HG02763 (cell line): ENCODE data around the gene RERE.
"Not testable (repeated sequence)": the region's sequence is repeated elsewhere in the genome, so short reads cannot be mapped to it uniquely, and the experiment has no call there.

Experiments used
- ATAC-seq: cut with Tn5 transposase; IDR thresholded peaks from one replicate; pipeline ENCODE4 v1.9.1; 2021; ENCODE audit warnings: mild to moderate bottlenecking, moderate library complexity; ENCODE audit not compliant: unreplicated experiment

Gene RERE

GRCh38 chr1:8809342-8809736 is 8.1 kb downstream of the RERE start:
- no peak for ATAC-seq

DNA sequence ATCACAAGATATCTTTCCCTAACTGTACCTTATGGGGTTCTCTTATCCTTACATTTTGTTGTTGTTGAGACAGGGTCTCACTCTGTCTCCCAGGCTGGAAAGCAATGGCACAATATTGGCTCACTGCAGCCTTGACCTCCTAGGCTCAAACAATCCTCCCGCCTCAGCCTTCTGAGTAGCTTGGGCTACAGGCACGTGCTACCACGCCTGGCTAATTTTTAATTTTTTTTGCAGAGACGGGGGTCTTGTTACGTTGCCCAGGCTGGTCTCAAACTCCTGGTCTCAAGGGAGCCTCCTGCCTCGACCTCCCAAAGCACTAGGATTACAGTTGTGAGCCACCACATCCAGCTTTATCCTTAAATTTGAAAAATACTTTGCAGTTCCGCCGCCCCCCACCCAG is 10.4 kb downstream of the RERE start:
- no peak for ATAC-seq

DNA sequence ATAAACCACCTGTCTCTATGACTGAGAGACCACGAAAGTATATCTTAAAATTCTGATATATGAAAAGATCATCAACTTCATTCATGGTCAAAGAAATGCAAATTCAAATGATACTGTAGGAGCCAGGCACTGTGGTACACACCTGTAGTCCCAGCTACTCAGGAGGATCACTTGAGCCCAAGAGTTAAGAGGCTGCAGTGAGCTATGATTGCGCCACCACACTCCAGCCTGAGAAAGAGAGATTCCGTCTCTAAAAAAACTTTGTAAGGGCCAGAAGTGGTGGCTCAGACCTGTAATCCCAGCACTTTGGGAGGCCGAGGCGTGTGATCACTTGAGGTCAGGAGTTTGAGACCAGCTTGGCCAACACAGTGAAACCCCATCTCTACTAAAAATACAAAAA is 17.0 kb downstream of the RERE start:
- ATAC-seq: no peak

- no peak for ATAC-seq
Measured at GRCh38 chr1:8797216-8797615, 20.2 kb downstream of the RERE start.

DNA sequence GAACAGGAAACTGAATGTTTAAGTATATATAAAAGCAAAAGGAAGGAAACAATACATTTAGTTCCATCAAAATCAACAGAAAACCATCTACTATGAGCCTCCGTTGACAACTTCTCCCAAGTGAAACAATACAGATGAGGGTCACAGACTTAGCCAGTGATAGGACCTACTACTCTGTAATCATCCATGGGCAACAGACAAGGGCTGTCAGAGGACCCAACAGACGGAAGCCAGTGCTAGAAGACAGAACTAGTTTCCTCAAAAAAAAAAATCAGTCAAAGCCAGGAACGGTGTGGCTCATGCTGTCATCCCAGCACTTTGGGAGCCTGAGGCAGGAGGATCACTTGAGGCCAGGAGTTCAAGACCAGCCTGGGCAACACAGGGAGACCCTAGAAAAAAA is 20.6 kb downstream of the RERE start:
- no peak for ATAC-seq

DNA sequence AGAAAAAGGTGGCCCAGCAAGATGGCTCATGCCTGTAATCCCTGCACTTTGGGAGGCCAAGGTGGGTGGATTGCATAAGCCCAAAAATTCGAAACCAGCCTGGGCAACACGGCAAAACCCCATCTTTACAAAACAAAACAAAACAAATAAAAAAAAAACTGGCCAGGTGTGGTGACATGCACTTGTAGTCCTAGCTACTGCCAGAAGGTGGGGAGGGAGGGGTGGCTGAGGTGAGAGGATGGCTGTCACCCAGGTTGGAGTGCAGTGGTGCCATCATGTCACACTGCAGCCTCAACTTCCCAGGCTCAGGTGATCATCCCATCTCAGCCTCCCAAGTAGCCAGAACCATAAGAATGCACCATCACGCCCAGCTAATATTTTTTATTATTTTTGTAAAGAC is 22.8 kb downstream of the RERE start:
- ATAC-seq: no peak

DNA sequence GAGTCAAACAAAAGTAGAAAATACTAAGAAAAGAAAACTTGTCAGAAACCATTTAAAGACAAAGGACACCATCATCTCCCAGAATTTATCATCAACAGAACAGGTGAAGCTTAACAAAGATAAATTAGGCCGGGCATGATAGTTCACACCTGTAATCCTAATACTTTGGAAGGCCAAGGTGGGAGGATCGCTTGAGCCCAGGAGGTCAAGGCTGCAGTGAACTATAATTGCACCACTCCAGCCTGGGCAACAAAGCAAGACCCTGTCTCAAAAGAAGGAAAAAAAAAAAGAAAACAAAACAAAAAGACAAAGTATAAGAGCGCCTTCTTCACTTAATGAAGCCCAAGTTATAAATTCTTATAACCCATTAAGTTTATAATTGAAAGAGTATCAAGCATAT is 25.6 kb downstream of the RERE start:
- ATAC-seq: no peak

DNA sequence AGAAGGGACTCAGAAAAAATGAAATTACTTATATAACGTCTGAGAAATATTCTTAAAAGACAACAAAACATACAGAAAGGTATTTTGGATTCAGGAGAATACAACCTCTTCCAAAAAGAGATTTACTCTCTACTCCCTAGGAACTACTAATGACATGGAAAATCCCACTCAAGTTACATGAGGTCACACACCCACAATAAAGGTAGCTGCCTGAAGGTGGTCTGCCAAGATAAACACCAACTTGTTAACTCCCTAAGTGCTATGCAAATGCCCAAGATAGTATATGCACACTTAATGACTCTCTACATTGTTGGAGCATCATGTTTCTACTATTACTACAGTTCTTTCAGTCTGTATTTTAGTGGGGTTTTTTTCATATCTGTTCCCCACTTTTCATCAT is 26.5 kb downstream of the RERE start:
- ATAC-seq: no peak

DNA sequence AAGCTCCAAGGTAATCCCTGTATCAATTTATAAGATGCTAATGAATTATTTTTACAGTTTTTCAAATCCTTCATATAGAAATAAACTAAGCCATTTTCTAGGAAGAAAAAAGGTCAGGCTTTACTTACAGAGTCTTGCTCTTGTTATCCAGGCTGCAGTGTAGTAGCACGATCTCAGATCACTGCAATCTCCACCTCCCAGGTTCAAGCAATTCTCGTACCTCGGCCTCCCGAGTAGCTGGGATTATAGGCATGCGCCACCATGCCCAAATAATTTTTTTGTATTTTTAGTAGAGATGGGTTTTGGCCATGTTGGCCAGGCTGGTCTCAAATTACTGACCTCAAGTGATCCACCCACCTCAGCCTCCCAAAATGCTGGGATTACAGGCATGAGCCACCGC is 27.0 kb downstream of the RERE start:
- no peak for ATAC-seq

DNA sequence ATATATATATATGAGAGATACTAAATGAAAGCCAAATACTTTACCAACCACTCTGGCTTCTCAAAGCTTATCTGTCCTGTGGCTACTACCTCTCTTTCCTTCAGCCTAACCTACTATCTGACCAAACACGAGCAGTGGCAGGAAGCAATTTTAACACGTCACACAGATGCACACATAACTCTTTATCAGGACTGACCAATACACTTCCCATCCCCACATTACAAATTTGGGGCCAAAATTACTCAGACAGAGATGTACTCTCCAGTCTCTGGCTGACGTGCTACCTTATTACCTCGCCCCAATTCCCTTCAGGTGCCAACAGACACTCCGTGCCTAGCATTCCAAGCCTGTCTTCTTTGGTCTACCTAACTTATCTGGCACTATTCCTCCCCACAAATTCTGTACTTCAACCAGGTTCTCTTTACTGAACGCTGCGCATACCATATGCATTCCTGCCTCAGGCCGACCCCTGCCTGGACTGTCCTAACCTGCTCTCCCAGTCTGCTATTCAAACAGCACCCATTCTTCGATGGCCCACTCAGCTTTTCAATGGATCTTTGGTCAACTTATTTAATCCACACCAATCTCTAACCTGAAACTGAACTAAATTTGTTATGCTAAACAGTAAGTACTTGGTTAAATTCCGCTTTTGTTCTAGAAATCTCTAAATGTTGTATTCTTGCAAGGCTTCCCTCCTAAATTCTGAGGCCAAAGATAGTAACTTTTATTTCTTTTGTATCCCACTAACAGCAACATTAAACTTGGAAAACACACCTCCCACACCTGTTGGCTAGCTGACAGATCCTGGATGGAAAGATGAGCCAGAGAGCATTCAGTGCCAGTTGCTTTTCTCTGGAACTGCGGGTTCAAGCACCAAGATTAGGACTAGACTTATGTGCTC is 27.9 kb downstream of the RERE start:
- ATAC-seq: no peak

GRCh38 chr1:8787218-8787617 is 30.2 kb downstream of the RERE start:
- ATAC-seq: no peak

- not testable (repeated sequence) for ATAC-seq
Measured at GRCh38 chr1:8786204-8786603, 31.2 kb downstream of the RERE start.

DNA sequence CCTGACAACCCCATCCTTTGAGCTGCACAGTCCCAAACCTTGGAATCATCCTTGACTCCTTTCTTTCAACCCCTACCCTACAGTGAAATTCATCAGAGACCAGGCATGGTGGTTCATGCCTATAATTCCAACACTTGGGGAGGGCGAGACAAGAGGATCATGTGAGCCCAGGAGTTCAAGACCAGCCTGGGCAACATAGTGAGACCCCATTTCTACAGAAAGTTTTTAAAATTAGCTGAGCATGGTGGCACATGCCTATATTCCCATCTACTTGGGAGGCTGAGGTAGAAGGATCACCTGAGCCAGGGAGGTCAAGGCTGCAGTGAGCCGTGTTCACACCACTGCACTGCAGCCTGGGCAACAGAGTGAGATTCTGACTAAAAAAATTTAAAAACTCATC is 34.5 kb downstream of the RERE start:
- no peak for ATAC-seq

DNA sequence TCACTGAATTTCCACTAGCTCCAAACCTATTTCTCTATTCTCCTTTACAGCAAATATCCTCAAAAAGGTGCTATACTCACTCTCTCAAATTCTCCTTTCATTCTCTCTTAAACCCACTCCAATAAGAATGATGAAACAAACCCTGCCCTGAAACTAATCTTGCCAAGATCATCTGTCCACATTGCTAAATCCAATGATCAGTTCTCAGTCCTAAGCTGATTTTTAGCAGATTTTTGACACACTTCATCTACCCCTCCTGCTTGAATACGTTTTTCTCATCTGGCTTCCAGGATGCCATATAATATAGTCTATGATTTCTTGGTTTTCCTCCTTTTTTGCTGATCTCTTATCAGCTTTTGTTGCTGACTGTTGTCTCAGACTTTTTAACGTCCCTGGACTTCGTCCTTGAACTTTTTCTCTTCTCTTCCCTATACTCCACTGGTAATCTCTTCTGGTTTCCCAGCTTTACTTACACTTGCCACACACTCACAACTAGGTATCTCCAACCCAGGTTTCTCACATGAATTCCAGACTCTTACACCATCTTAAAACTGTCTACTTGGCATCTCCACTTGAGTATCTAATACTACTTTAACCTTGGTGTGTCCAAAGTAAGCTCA is 35.3 kb downstream of the RERE start:
- ATAC-seq: no peak

GRCh38 chr1:8780405-8780804 is 37.0 kb downstream of the RERE start:
- ATAC-seq: no peak

DNA sequence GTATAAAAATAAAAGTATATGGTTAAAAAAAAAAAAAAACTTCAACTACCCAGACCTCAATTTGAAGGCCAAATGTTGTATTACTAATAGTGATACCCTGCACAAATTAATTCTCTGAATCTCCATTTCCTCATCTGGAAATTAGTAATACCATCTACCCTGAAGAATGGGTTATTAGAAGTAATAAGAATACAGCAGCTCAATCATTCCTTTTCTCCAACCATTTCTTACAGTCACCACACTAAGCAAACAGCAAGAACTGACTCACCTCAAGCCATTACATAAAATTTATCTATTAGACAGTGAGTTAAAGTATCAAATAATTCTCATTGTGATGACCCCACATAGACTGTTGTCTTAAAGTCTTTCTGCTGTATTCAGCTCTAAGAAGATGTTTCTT is 39.6 kb downstream of the RERE start:
- no peak for ATAC-seq

- no peak for ATAC-seq
Measured at GRCh38 chr1:8776104-8776503, 41.3 kb downstream of the RERE start.

- ATAC-seq: no peak
Measured at GRCh38 chr1:8767006-8767405, 50.4 kb downstream of the RERE start.

DNA sequence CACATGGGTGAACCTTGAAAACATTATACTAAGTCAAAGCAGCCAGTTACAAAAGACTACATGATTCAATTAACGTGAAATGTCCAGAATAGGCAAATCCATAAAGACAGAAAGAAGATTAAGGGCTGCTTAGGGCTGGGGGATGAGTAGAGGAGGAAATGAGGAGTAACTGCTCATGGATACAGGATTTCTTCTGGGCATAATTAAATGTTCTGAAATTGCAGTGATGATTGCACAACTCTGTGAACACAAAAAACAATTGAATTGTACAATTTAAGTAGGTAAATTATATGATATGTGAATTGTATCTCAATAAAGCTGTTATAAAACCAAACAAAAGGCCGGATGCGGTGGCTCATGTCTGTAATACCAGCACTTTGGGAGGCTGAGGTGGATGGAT is 52.2 kb downstream of the RERE start:
- no peak for ATAC-seq

GRCh38 chr1:8764293-8764937 is 53.0 kb downstream of the RERE start:
- no peak for ATAC-seq

GRCh38 chr1:8763888-8764287 is 53.6 kb downstream of the RERE start:
- no peak for ATAC-seq

DNA sequence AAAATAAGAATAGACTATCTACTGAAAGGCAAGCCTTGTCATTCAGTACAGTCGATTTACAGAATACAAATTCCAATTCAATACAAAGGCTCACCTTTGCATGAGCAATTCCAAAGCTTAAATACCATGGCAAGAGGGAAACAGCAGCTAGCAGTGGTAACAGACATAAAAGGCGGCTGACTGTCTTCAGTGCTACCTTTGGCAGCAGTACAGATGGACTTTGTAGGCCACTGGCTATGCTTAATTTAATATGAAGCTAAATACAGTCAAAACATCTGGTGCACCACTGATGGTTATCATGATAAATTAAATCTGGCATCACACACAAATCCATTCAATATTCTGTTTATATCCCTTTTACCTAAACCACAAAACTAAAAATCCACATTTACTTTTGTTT is 62.4 kb downstream of the RERE start:
- no peak for ATAC-seq
